HepG2 (cell line): ENCODE results near the gene LONP1. TPM values are rescaled to one million over a fixed set of nuclear protein-coding genes. Genes with fewer than 3 reads are reported as not detected.
A peak's percentile ranks its signal among the peaks of the same experiment; 100 is the strongest.

ENCODE experiments used
- E2F1 ChIP-seq: sonication (generic); formaldehyde crosslinking; IDR thresholded peaks from 2 replicates; pipeline ENCODE4 v1.5.0; 2020; ENCODE audit warnings: missing genetic modification reagents
- HMGXB4 ChIP-seq, 2 experiments: sonication (generic) in 1 of 2; formaldehyde crosslinking in 1 of 2; IDR thresholded peaks; 2 replicates each; pipeline versions ENCODE4 v1.4.0 to v1.6.1; 2018 to 2020; ENCODE audit warnings: missing genetic modification reagents in 2 of 2, borderline replicate concordance in 1 of 2, low read depth in 1 of 2, mild to moderate bottlenecking in 1 of 2, missing biosample characterization in 1 of 2
- HOXA3 ChIP-seq: sonication (generic); formaldehyde crosslinking; IDR thresholded peaks from 2 replicates; pipeline ENCODE4 v1.5.0; 2020; ENCODE audit warnings: missing genetic modification reagents
- IKZF4 ChIP-seq: sonication (generic); formaldehyde crosslinking; IDR thresholded peaks from 2 replicates; pipeline ENCODE4 v1.5.1; 2020; ENCODE audit warnings: borderline replicate concordance, mild to moderate bottlenecking, low read depth, missing genetic modification reagents; ENCODE audit errors: not compliant biosample characterization
- IRF2 ChIP-seq: IDR thresholded peaks from 2 replicates; pipeline ENCODE4 v1.6.1; 2018; ENCODE audit warnings: missing genetic modification reagents, missing compliant biosample characterization
- MXD3 ChIP-seq: IDR thresholded peaks from 2 replicates; pipeline ENCODE4 v1.6.1; 2016; ENCODE audit warnings: mild to moderate bottlenecking, missing biosample characterization, missing genetic modification reagents
- NFE2L1 ChIP-seq: sonication (generic); formaldehyde crosslinking; IDR thresholded peaks from 2 replicates; pipeline ENCODE4 v1.4.0; 2020; ENCODE audit warnings: missing genetic modification reagents, mild to moderate bottlenecking, borderline replicate concordance
- RFXAP ChIP-seq: sonication (generic); formaldehyde crosslinking; IDR thresholded peaks from 2 replicates; pipeline ENCODE4 v1.4.0; 2020; ENCODE audit warnings: missing genetic modification reagents, borderline replicate concordance
- ZBTB20 ChIP-seq: sonication (generic); formaldehyde crosslinking; IDR thresholded peaks from 2 replicates; pipeline ENCODE4 v1.8.1; 2023; ENCODE audit warnings: missing genetic modification reagents, low read depth, mild to moderate bottlenecking, borderline replicate concordance
- ZBTB40 ChIP-seq, 2 experiments: fragments of 450-650 bp in 1 of 2; sonication (generic) in 1 of 2; formaldehyde crosslinking in 1 of 2; IDR thresholded peaks; 2 replicates each; pipeline versions ENCODE4 v1.6.1 to v1.8.0; 2016 to 2022; ENCODE audit warnings: antibody characterized with exemption in 1 of 2, mild to moderate bottlenecking in 1 of 2, missing genetic modification reagents in 1 of 2
- ZNF556 ChIP-seq: sonication (generic); formaldehyde crosslinking; IDR thresholded peaks from 2 replicates; pipeline ENCODE4 v1.4.0; 2020; ENCODE audit warnings: mild to moderate bottlenecking, missing genetic modification reagents, borderline replicate concordance
- polyA plus RNA-seq, 8 experiments: library from polyadenylated mRNA; depleted of rRNA in 3 of 8; stranded (reverse) in 7 of 8; unstranded in 1 of 8; fragments of >200 nt; fragmentation: Illumina TruSeq in 4 of 8; extraction: Trizol in 4 of 8; gene quantifications; 2 replicates each; pipeline versions ENCODE4 v1.2.1 to v1.2.3, GENCODE V29; 2011 to 2016; ENCODE audit warnings: low read depth in 4 of 8, missing spikeins in 1 of 8, mixed read lengths in 1 of 8; ENCODE audit not compliant: insufficient read depth in 1 of 8
- total RNA-seq, 5 experiments: library from RNA; depleted of rRNA; stranded (reverse); fragments of >200 nt; fragmentation: Illumina TruSeq; extraction: Trizol; gene quantifications; 2 replicates each; pipeline ENCODE4 v1.2.3, GENCODE V29; 2016; ENCODE audit warnings: low read depth in 1 of 5
- TF ChIP-seq, protein P1 (sequence below): sonication (generic); formaldehyde crosslinking; IDR thresholded peaks from 2 replicates; pipeline ENCODE4 v1.8.1; 2023; ENCODE audit warnings: missing genetic modification reagents, mild to moderate bottlenecking, borderline replicate concordance

Gene LONP1
- total and polyA plus RNA-seq, 2 of the 13 experiments (the other 11 are each of a cell fraction or from before 2014, with no cell fraction given), result 59.5 to 76.8 TPM

DNA sequence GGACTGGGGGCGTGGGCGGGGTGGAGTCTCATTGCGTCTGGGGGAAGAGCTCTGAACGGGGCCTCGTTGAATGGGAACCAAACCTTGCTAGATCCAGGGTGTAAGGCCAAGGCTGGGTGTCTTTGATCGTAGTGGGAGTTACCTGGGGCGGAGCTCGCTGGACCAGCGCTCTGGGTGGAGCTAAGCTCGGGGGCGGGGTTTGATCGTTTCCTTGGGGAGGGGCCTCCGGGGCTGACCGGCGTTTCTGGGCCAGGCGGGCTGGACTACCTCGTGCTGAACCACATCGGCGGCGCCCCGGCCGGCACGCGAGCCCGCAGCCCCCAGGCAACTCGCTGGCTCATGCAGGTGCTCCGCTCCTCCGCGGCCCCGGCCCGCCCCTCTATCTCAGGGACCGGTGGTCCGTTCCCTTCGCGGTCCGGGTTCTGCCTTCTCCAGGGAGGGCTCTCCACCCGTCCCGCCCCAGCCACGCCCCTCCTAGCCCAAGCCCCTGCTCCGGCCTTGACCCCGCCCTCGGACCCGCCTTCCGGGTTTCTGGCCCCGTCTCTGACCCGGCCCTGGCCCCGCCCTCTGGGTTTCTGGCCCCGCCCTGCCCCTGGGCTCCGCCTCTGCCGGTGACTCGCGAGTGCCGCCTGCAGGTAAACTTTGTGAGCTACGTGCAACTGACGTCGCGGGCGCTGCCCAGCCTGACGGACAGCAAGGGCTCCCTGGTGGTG is 33.1 kb downstream of the LONP1 start (continued):
- TF ChIP-seq, protein P1, sequence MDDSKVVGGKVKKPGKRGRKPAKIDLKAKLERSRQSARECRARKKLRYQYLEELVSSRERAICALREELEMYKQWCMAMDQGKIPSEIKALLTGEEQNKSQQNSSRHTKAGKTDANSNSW (CRISPR knock-in tag), result peak; percentile 37; the same call in 1 of the 2 replicates
- TF ChIP-seq HOXA3 (CRISPR knock-in tag) (peak; percentile 72), HMGXB4 (CRISPR knock-in tag; IDR thresholded peaks at IDR 0.05; ENCODE audit: borderline replicate concordance in 1 of 2, low read depth in 1 of 2) (peak; percentile 78 to 85), E2F1 (no peak), RFXAP (0 out of 2 replicates have a peak, but pooled peaks have one; percentile 28), NFE2L1 (CRISPR knock-in tag) (no peak), MXD3 (CRISPR knock-in tag) (0 out of 2 replicates have a peak, but pooled peaks have one; percentile 42), ZNF556 (CRISPR knock-in tag) (no peak), IKZF4 (no peak), ZBTB40 (IDR thresholded peaks at IDR 0.05) (no peak), ZBTB40 (CRISPR knock-in tag; IDR thresholded peaks at IDR 0.05) (peak; percentile 33; the same call in 1 of the 2 replicates), IRF2 (CRISPR knock-in tag) (no peak), ZBTB20 (CRISPR knock-in tag) (no peak; the same call in 1 of the 2 replicates)
